Measurements from ENCODE around the gene NFKBIZ.
"Not testable (repeated sequence)": the region's sequence is repeated elsewhere in the genome, so short reads cannot be mapped to it uniquely, and the experiment has no call there.

Gene NFKBIZ

GRCh38 chr3:101879102-101879501 is 29.8 kb downstream of the NFKBIZ start:
- DNase-seq = no peak

- no peak for DNase-seq
Observed at GRCh38 chr3:101879623-101880284, 30.4 kb downstream of the NFKBIZ start.

DNA sequence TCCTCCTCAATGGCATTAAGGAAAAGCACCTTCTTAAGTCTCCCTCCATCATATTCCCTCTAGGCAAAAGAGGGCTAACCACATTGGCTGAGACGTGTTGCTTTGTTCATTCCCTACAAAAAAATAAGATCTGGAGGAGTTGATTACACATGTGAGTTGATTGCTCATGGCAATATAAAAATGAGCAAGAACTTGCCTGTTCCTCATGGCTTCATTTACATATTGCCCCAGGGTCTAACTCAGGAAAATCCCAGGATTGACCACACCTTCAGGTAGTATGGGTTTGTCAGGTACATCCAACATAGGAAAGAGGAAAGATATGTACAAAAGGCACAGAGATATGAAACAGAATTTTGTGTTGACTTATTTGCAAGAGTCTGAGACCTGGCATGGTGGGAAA is 35.5 kb downstream of the NFKBIZ start:
- no peak for DNase-seq

- DNase-seq = not testable (repeated sequence)
Observed at GRCh38 chr3:101885584-101885983, 36.3 kb downstream of the NFKBIZ start.

- DNase-seq = no peak
Observed at GRCh38 chr3:101886626-101887025, 37.3 kb downstream of the NFKBIZ start.

GRCh38 chr3:101888653-101889052 is 39.3 kb downstream of the NFKBIZ start:
- DNase-seq = peak; percentile 19

DNA sequence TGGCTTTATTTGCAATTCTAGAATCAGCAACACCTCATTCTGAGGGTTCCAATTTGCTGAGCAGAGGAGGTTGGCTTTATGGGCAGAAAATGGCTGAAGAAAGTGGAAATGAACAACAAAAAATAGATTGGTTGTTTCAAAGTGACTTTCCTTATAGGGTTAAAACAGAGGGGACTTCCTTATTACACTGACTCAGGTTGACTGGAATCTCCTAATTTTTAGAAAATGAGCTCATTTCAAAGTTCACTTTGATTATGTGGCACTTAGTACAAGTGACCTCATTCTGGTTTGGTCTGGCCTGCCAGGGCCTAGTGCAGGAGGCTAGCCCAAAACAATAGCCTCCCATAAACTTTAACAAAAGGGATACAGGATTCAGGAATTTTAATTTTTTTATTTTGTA is 41.4 kb downstream of the NFKBIZ start:
- DNase-seq = peak; percentile 81

- no peak for DNase-seq
Observed at GRCh38 chr3:101892648-101893047, 43.3 kb downstream of the NFKBIZ start.

DNA sequence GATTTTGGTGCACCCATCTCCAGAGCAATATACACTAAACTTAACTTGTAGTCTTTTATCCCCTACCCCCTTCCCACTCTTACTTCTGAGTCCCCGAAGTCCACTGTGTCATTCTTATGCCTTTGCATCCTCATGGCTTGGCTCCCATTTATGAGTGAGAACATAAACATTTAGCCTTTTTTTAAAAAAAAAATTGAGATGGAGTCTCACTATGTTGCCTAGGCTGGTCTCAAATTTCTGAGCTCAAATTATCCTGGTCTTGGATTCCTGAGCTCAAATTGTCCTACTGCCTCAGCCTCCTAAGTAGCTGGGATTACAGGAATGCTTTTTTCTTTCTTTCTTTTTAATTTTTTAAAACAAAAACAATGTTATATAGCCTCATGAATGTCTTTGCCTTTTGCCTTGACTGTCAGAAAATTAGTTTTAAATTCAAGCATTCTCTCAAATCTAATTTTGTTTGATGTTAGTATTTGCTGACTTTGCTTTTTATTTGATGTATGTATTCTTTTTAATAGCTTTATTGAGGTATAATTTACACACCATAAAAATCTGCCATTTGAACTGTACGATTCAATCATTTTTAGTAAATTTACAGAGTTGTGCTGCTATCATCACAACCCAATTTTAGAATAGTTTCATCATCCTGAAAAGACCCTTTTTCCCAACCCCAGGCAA is 46.9 kb downstream of the NFKBIZ start:
- DNase-seq = no peak

DNA sequence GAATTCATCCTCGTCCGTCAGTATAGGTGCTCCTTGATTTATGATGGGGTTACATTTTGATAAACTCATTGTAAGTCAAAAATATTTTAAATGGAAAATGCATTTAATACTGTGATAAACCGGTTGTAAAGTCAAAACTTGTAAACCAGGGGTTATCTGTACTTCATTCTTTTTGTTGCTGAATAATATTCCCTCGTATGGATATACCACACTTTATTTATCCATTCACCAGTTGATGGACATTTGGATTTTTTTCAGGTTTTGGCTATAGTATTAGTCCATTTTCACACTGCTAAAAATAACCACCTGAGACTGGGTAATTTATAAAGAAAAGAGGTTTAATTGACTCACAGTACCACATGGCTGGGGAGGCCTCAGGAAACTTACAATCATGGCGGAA is 47.7 kb downstream of the NFKBIZ start:
- DNase-seq = no peak

DNA sequence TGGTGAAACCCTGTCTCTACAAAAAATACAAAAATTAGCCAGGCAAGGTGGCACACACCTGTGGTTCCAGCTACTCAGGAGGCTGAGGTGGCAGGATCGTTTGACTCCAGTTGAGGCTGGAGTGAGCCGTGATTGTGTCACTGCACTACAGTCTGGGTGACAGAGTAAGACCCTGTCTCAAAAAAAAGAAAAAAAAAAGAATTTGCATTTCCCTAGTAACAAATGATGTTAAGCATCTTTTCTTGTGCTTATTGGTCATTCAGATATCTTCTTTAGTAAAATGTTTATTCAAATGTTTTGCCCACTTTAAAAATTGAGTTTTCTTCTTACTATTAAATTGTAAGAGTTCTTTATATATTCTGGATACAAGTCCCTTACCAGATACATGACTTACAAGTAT is 48.7 kb downstream of the NFKBIZ start:
- no peak for DNase-seq

DNA sequence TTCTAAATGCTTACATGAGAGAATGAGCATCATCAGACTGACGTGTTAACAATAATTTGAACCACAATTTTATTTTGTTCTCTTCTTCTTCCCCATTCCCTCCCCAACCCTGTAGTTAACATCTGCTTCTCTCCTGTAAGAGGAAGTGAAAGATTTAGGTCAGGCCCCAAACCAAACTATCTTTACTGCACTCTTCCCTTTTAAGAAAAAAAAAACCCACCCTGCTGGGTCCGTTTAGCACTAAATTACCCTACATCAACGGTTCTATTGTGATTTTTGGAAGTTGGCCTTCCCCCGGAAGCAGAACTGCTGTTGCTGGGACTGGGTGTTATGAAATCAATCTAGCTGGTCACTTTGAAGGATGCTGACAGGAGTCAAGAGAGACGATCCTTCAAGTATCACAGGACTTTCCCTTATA is 49.4 kb downstream of the NFKBIZ start:
- no peak for DNase-seq

GRCh38 chr3:101900316-101900715 is 51.0 kb downstream of the NFKBIZ start:
- DNase-seq = no peak

DNA sequence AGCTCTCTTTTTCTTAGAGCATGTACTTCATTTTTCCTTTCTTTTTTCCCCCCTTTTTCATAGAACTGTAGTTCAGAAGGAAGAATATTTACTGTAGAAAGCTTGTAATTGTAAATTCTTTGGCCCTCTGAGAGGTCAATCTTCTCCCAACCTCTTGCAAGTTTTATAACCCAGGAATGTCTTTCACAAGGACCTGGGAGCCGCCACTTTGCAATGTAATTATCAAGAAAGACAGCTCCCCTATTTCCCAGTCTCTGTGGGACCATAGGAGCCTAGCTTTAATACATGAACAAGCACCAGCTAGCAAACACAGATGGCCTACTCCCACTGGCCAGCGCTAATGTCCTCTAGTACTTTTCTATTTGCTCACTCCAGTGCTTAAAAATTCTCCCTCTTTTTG is 51.4 kb downstream of the NFKBIZ start:
- DNase-seq = no peak

DNA sequence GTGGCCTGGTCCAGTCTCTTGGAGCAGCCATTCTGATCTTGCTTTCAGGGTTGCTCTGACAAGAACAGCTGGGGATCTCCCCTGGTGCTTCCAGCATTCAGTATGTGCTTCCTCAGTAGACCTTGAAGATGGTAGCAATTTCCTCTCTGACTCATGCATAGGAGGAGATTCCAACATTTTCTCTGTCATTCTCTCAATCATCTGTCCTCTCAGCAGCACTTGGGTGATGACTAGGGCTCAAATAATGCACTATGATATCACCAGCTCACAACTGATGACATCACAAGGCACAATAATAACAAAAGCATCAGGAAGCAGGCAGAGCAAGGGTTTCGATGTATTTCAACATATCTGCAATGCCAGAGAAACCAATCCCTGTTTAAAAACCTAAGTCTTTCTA is 52.7 kb downstream of the NFKBIZ start:
- peak; percentile 96 for DNase-seq

GRCh38 chr3:101903451-101903871 is 54.1 kb downstream of the NFKBIZ start:
- DNase-seq = peak; percentile 42

DNA sequence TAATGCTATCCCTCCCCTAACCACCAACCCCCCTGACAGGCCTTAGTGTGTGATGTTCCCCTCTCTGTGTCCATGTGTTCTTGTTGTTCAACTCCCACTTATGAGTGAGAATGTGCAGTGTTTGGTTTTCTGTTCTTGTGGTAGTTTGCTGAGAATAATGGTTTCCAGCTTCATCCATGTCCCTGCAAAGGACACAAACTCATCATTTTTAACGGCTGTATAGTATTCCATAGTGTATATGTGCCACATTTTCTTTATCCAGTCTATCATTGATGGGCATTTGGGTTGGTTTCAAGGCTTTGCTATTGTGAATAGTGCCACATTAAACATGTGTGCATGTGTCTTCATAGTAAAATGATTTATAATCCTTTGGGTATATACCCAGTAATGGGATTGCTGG is 56.3 kb downstream of the NFKBIZ start:
- DNase-seq = not testable (repeated sequence)

Measured in fibroblast of skin of right quadriceps (primary cell).